ENCODE measurements around the gene STARD4. TPM values are rescaled to one million over a fixed set of nuclear protein-coding genes. Genes with fewer than 3 reads are reported as not detected.

STARD4 gene
- polyA plus RNA-seq, 3 donors, result 2.8 to 8.6 (median 7.5) TPM

Other genes with a start within 250 kb of the STARD4 start
- 10 to 100 TPM in 1 of 3 donors, 1 to 10 TPM in 2; 4.9 to 11.6 (median 6.8) TPM for gene NREP, start 244.7 kb upstream of the STARD4 start, polyA plus RNA-seq